ENCODE data around the gene KHNYN. TPM values are rescaled to one million over a fixed set of nuclear protein-coding genes. Genes with fewer than 3 reads are reported as not detected.

KHNYN gene
- total and polyA plus RNA-seq, 2 of the 8 experiments (the other 6 are each of a cell fraction or from before 2014, with no cell fraction given) = 7.6 to 22.3 TPM

- TF ChIP-seq MAX (IDR thresholded peaks at IDR 0.05) (no peak), NRF1 (IDR thresholded peaks at IDR 0.05; ENCODE audit: low read depth, low read length) (no peak), KDM1A (IDR thresholded peaks at IDR 0.05; ENCODE audit: borderline replicate concordance, low read length) (no peak), CBX8 (IDR thresholded peaks at IDR 0.05; ENCODE audit: borderline replicate concordance, low read depth, low read length) (no peak), POU5F1 (IDR thresholded peaks at IDR 0.05; ENCODE audit: low read depth, low read length) (no peak), RBBP5 (IDR thresholded peaks at IDR 0.05; ENCODE audit: borderline replicate concordance, low read depth, low read length) (no peak)
These were observed 33.9 kb upstream of the KHNYN start (continued) for GRCh38 chr14:24395609-24396582.
